Measurements from ENCODE around the gene ZNF71. TPM values are rescaled to one million over a fixed set of nuclear protein-coding genes. Genes with fewer than 3 reads are reported as not detected.
A peak's percentile ranks its signal among the peaks of the same experiment; 100 is the strongest.

ZNF71 gene
- 16.9 and 17.1 TPM in 2 replicates for total RNA-seq
- long read RNA-seq, full-length matches to known transcripts, result 13 of 18 reads
- long read RNA-seq, partial matches to known transcripts, result 1 of 18 reads
- long read RNA-seq, other reads (novel, unspliced or antisense), result 4 of 18 reads

- H3K4me1 Mint-ChIP-seq (ENCODE audit: low read depth), result peaks cover 8% of the 10 kb centered on the region
- H3K4me3 Mint-ChIP-seq (ENCODE audit: low read depth), result peak within 1 kb of the TSS; percentile 87
- H3K9me3 Mint-ChIP-seq (ENCODE audit: low read depth), result peaks cover 24% of the 10 kb centered on the region
- H3K27me3 Mint-ChIP-seq, result no peaks in the 10 kb centered on the region
- peak; percentile 90 for DNase-seq (ENCODE audit: low spot score, unreplicated experiment)
- H3K36me3 Mint-ChIP-seq (ENCODE audit: insufficient read depth), result peaks cover 32% of the 10 kb centered on the region
- TF ChIP-seq CTCF (IDR thresholded peaks at IDR 0.05; ENCODE audit: unreplicated experiment), result no peak
- H3K27ac Mint-ChIP-seq, result peak within 1 kb of the TSS; percentile 94
Observed at GRCh38 chr19:56594783-56595547, at the start of gene ZNF71. TSS of gene ZNF71 (plus strand) at chr19:56595302. CDS start at chr19:56601559, 6,257 bp downstream.

GRCh38 chr19:56547535-56547934 is 47.6 kb upstream of the ZNF71 start:
- TF ChIP-seq CTCF (IDR thresholded peaks at IDR 0.05; ENCODE audit: unreplicated experiment), result no peak
- Mint-ChIP-seq H3K9me3 (ENCODE audit: low read depth) (peaks cover 48% of the 10 kb centered on the region), H3K27ac (no peak overlapping the region), H3K4me3 (ENCODE audit: low read depth) (no peak overlapping the region), H3K27me3 (no peaks in the 10 kb centered on the region), H3K4me1 (ENCODE audit: low read depth) (no peaks in the 10 kb centered on the region), H3K36me3 (ENCODE audit: insufficient read depth) (peaks cover 76% of the 10 kb centered on the region)
- DNase-seq (ENCODE audit: low spot score, unreplicated experiment), result no peak

GRCh38 chr19:56554272-56554869 is 40.7 kb upstream of the ZNF71 start:
- Mint-ChIP-seq H3K36me3 (ENCODE audit: insufficient read depth) (peaks cover 67% of the 10 kb centered on the region), H3K4me3 (ENCODE audit: low read depth) (no peak overlapping the region), H3K4me1 (ENCODE audit: low read depth) (no peaks in the 10 kb centered on the region), H3K27me3 (no peaks in the 10 kb centered on the region), H3K9me3 (ENCODE audit: low read depth) (peaks cover 64% of the 10 kb centered on the region), H3K27ac (no peak overlapping the region)
- no peak for TF ChIP-seq CTCF (IDR thresholded peaks at IDR 0.05; ENCODE audit: unreplicated experiment)
- no peak for DNase-seq (ENCODE audit: low spot score, unreplicated experiment)

- no peak overlapping the region for H3K27ac Mint-ChIP-seq
- TF ChIP-seq CTCF (IDR thresholded peaks at IDR 0.05; ENCODE audit: unreplicated experiment), result no peak
- H3K27me3 Mint-ChIP-seq, result no peaks in the 10 kb centered on the region
- no peak overlapping the region for H3K4me3 Mint-ChIP-seq (ENCODE audit: low read depth)
- H3K4me1 Mint-ChIP-seq (ENCODE audit: low read depth), result no peaks in the 10 kb centered on the region
- no peak for DNase-seq (ENCODE audit: low spot score, unreplicated experiment)
- peaks cover 52% of the 10 kb centered on the region for H3K36me3 Mint-ChIP-seq (ENCODE audit: insufficient read depth)
- H3K9me3 Mint-ChIP-seq (ENCODE audit: low read depth), result peaks cover 61% of the 10 kb centered on the region
Observed at GRCh38 chr19:56562766-56563165, 32.3 kb upstream of the ZNF71 start.

GRCh38 chr19:56566904-56567273 is 28.2 kb upstream of the ZNF71 start:
- Mint-ChIP-seq H3K4me3 (ENCODE audit: low read depth) (peak overlapping the region; percentile 99), H3K4me1 (ENCODE audit: low read depth) (no peaks in the 10 kb centered on the region), H3K27me3 (no peaks in the 10 kb centered on the region), H3K9me3 (ENCODE audit: low read depth) (peaks cover 49% of the 10 kb centered on the region), H3K27ac (peak overlapping the region; percentile 96), H3K36me3 (ENCODE audit: insufficient read depth) (peaks cover 59% of the 10 kb centered on the region)
- DNase-seq (ENCODE audit: low spot score, unreplicated experiment), result peak; percentile 25
- TF ChIP-seq CTCF (IDR thresholded peaks at IDR 0.05; ENCODE audit: unreplicated experiment), result no peak
